Measurements from ENCODE around the gene CACNB2. TPM values are rescaled to one million over a fixed set of nuclear protein-coding genes. Genes with fewer than 3 reads are reported as not detected.
A peak's percentile ranks its signal among the peaks of the same experiment; 100 is the strongest.

Gene CACNB2
- polyA plus RNA-seq (ENCODE audit: insufficient read length in 3 of 3) = 1 to 10 TPM; 3.1 to 3.6 (median 3.3) TPM

DNA sequence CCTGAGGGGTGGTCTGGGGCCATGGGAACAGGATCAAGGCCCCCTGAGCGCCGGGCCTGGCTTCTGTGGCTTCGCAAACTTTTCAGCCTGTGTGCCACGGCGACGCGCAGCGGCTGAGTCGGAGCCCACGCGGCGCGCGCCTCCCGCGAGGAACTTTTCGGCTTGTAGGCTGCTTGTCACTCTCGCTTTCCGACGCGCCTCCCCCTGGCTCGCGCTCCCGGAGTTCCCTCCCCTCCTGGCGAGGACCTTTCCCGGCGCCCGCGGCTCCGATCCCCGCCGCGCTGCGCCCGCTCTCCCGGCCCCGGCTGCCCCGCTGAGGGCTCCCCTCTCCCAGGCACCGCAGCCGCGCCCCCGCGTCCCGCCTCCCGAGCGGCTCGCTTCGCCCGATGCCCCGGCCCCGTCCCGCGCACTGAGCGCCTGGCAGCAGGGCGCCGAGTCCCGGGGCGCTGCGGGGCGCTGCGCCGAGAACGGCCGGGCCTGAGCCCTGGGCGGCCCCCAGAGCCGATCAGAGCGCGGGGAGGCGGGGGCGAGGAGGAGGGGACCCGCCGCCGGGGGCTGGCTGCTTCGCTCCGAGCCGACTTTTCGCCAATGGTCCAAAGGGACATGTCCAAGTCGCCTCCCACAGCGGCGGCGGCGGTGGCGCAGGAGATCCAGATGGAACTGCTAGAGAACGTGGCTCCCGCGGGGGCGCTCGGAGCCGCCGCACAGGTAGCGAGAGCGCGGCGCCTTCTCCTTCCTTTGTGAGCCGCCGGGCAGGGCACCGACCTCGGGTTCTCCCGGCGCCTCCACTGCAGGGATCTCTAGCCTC, at the start of gene CACNB2:
Gene CACNB2, plus strand, starts transcription at position 276 of the 808 bp plus-strand sequence.
- DNase-seq (ENCODE audit: low read depth in 3 of 3, low spot score in 2 of 3) = peak in 1 of 3 donors; percentile 36

DNA sequence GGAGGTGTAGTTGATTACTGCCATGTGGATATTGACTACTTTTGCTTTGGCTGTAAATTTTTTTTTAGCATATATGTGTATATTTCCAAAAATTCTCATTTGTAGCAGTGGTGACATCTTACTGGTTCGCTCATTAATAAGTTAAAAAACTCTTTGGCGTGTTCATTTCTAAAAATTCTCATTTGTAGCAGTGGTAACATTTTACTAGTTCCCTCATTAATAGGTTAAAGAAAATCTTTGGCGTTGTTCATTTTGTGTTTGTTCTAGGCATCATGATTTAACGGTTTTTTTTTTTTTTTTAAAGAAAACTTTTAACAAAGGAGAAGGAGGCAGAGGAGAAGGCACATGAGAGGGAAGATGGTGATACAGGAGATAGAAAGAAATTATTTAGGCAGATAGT, 45.9 kb upstream of the CACNB2 start:
- no peak for DNase-seq (ENCODE audit: low read depth in 3 of 3, low spot score in 2 of 3)

DNA sequence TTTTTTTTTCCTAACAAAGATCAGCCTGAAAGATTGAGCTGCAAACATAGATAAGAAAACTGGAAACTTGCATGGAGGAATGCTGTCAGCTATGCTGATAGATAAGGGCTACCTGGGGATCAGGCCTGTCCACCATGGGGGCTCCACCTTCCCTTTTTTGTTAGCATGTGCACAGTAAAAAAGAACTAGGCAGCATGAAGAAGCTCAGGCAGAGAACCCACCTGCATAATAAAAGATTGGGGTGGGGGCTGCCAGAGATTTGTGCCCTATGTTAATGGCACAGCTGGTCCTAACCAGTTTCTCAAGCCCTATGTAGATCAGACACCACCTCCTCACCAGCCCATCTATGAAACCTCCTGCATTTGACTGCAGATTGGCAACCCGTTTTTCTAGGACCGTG, 45.4 kb upstream of the CACNB2 start:
- DNase-seq (ENCODE audit: low read depth in 3 of 3, low spot score in 2 of 3) = no peak

DNA sequence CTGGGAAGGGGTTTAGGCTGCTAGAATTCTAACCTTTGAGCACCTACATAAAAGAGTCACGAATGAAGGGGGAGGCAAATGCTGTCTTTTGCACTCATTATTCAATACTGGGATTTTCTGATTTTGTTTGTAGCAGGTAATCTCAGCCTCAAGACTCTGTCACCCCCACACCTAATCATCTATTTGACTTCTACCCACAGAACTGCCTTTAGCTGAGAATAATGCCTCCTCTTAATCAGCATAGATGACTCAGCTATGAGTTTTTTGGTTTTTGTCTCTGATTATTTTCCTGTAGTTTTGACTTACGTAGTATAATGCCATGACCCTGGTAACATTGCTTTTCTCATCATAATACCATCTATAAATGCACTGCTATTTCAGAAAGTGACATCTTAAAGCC, 42.7 kb upstream of the CACNB2 start:
- DNase-seq (ENCODE audit: low read depth in 3 of 3, low spot score in 2 of 3) = no peak

DNA sequence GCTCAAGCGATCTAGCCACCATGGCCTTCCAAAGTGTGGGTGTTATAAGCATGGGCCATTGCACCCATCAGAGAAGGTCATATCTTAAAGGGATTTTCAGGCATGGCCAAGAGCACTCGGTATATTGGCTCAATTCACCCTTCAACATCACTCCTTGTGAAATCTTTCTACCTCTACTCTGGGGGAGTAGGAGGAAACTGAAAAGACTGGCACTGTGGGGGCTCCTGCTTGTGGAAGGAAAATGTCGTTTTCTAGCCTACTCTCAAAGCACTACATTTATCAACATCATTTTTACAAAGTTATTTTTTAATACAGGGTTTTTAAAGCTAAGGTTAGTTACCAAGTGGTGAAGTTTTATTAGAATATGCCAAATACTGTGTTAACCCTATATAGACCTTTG, 42.0 kb upstream of the CACNB2 start:
- no peak for DNase-seq (ENCODE audit: low read depth in 3 of 3, low spot score in 2 of 3)

DNA sequence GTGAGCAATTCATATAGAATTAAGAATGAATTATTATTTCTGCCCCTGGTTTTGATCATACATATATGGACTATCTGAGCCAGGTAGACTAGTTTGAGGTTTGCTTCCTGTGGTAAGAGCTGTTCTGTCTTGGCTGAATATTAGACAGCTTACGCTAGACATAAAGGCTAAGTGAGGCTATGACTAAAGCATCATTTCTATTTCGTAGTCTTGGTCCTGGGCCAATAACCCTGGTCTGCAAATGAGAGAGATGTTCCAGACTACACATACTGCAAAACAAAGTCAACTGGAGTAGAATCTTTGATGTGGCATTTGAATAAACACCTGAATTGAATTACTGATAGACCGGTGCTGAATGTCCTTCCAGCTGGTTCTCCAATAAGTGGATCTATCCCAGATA, 40.8 kb upstream of the CACNB2 start:
- no peak for DNase-seq (ENCODE audit: low read depth in 3 of 3, low spot score in 2 of 3)

DNA sequence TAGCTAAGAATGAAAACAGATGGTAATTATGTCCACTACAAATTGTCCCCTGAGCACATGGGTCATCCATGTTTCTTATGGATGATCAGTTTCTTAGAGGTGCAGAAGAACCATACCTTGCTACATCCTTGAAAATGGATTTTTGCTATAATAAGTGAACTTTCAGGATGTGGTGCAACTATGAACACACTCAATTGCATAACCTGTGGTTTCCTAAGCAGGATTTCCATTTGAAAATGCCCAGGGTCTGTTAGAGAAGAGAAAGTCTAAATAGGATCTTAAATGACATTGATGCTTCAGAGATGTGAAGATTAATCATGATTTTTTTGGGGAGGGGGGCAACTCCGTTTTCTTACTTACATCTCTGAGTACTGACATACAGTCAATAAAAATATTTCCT, 39.6 kb upstream of the CACNB2 start:
- DNase-seq (ENCODE audit: low read depth in 3 of 3, low spot score in 2 of 3) = no peak

DNA sequence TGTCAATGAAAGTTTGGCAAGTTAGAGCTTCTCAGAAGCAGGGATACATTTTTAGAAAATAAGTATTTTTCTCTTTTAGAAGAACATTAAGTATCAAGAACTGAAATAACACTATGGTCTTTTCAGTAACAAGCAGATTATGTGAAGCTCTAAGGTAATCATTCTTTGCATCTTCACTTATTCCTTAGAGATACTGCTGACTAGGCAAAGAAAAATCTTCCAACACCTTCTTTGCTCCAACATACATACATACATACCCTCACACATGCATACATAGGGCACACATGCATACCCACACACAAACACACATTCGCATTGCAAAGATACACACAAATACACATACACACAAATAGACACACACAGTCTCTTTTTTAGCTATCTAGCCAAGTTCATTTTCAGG, 37.8 kb upstream of the CACNB2 start:
- DNase-seq (ENCODE audit: low read depth in 3 of 3, low spot score in 2 of 3) = no peak

DNA sequence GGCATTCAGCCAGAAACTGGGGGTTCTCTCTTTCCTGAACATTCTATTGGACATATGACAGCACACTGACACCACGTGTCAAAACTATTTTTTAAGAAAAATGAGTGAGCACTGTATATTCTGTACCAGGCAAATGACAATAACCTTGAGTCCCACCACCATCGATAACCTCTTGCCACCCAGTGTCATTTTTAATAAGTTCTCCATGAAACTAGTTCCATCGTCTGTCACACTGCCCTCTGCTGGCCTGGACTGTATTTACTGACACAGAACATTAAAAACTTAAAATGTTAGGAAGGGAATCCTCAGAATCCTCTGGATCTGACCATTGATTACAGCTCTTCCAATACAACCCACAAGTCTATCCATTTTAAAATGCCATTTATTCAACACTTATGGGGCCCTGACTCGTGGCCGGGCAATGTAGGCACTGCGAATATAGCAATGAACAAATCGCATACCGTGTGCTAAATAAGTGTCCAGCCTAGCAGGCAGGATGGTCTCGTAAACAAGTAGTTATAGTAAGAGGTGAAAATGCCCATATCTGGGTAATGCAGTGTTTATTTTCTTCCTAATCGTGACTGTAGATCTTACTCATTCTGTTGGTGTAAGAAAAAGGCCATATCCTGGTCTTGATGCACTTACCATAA, 35.9 kb upstream of the CACNB2 start:
- DNase-seq (ENCODE audit: low read depth in 3 of 3, low spot score in 2 of 3) = peak; percentile 4 to 6 (median 4)

DNA sequence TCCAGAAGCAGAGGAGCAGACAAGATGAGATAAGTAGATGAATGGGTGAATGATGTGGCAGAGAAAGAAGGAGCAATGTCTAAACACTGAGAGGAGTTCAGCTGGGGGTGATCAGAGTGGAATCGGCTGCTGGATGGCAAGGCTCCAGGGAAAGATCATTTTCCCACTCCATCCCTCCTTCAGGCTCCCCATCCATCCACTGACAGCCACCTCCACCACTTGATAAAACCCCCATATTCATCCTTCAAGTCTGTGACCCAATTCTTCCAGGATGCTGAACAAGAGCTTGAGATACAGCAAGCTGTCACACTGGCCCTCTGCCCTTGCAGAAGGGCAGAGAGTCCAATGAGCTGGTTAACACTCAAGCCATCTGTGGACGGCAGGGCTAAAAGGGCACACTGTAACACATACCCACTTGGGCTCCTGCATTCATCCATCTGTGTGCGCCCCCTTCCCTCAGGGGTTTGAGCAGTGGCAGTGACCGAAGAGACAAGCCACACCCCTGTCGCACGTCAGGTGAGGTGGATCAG, 30.8 kb upstream of the CACNB2 start:
- DNase-seq (ENCODE audit: low read depth in 3 of 3, low spot score in 2 of 3) = no peak

DNA sequence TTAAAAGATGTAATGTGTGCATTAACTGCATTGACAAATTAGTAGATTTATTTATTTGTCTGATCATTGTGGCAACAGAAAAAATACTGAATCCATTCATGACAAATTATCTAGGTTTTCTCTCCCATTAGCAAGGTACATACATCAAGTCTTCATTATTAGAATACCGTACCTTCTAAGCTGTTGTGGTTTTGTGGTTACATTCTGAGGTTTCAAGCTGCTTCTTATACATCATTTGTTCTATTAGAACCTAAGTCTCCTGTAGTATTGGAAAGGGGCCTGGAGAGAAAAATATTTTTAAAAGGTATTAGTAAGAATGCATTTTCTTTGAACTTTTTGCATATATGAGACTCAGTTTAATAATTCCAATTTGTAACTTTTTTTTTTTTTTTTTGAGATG, 26.3 kb upstream of the CACNB2 start:
- DNase-seq (ENCODE audit: low read depth in 3 of 3, low spot score in 2 of 3) = no peak

DNA sequence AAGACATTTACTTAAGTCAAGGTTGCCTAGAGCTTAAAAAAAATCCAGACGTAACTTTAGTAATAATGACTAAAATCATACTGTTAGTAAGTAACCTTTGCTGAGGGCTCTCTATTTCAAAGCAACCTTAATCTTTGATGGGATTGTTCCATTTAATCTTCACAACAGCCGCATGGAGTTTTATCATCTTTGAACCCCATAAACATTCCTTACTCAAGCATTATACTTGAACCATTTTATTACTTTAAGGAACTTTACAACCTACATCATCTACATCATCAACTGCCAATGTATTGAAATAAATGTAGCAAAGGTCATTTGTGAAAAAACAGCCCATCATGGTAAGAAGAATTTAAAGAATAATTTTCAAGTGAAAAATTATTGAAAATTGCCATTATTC, 22.9 kb upstream of the CACNB2 start:
- DNase-seq (ENCODE audit: low read depth in 3 of 3, low spot score in 2 of 3) = no peak

DNA sequence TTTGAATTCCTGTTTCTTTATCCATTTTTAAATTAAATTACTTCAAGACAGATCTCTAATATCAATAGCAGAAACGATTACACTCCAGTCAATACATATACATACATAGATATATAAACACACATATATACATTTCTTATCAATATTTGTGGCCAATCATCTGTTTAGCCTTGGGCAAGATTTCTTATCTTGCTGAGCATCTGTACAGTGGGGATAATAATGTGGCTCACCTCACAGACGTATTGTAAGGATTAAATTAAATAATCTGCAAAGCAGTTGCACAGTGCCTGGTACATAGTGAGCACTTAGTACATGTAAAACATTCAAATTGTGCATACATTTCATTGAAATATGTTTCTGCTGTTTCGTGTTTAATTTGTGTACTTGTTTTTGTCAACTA, 17.5 kb upstream of the CACNB2 start:
- DNase-seq (ENCODE audit: low read depth in 3 of 3, low spot score in 2 of 3) = no peak

DNA sequence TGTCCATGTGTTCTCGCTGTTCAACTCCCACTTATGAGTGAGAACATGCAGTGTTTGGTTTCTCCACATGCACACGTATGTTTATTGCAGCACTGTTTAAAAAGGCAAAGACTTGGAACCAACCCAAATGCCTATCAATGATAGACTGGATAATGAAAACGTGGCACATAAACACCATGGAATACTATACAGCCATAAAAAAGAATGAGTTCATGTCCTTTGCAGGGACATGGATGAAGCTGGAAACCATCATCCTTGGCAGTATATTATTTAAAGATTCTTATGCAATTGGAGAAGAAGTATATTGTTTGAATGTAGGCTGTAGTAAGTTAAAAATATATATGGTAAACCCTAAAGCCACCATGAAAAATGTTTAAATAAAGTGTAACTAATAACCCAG, 7.2 kb upstream of the CACNB2 start:
- DNase-seq (ENCODE audit: low read depth in 3 of 3, low spot score in 2 of 3) = no peak

DNA sequence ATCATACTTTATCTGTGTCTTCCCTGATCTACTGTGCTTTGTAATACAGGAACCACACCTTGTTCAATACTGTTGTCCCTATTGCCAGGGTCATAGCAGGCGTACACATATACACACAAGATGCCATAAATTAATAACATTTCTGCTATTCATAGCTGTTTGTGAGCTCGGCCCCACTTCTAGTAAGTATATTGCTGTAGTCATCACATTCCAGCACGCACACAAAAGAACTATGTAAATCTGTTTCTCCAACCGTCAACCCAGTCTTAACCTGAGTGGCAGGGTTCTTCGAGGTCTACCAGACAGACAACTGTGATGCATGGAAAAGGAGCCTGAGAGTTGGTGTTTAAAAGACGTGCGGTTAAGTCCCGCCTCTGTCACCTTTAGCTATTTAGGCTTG, 5.7 kb upstream of the CACNB2 start:
- no peak for DNase-seq (ENCODE audit: low read depth in 3 of 3, low spot score in 2 of 3)

DNA sequence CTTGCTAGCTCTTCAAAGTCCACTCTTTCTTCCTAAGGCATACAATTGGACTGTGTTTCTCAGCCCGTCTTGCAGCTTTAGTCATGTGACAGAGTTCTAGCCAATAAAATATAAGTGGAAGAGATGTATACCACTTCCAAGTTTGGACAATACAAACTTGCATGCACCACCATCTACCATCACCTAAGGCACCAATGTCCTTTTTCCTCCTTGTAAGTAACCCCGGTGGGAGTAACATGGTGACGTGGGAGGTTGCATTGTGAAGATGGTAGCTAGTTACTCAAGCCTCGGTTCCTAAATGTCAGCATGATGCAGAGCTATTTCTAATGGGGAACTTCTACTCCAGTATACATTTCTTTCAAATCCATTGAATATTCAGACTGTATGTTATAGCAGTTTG, 5.3 kb upstream of the CACNB2 start:
- no peak for DNase-seq (ENCODE audit: low read depth in 3 of 3, low spot score in 2 of 3)

DNA sequence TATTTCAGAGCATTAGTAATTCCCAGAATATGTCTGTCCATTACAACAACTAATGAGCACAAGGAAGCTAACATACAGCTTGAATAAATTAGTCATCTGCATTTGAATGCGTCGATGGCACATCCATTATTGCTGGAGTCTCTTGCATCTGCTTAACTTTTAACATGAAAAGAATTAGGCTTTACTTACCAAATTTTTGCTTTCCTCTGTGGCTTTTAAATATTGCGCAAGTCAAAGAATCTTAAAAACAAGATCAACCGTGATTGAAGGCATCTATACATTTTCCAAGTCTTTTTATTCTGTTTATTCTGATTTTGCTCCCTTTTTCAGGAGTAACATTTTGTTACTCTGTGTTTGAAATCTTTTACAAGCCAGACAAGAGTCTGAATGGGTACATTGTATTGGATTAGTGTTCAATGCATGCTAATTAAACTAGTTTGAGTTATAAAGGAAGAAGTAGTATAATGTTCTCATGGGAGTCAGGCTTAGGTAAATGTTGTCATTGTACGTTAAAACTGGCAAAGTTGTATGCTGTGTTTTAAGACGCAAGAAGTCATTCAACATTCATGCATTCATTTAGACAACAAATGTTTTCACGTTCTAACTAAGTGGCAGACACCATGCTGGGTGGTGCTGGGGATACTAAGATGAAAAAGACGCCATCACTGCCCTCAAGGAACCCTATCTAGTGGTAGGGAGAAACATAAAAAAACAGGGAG, 4.0 kb upstream of the CACNB2 start:
- no peak for DNase-seq (ENCODE audit: low read depth in 3 of 3, low spot score in 2 of 3)

DNA sequence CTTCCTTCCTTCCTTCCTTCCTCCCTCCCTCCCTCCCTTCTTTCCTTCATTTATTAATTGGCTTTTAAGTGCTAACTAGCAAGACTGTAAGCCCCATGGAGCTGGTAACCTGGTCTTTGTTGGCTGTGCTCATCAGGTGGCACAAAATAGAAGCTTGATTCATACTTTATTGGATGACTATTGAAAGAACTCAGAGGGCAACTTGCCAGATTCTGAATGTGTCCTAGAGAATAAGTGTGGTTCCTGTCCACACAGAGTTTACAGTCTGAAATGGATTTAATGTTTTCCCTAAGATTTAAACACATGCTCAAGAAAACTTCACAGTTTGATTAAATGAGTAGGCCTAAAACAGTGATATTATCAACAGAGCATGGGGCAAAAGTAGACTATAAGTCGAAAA, 3.1 kb upstream of the CACNB2 start:
- DNase-seq (ENCODE audit: low read depth in 3 of 3, low spot score in 2 of 3) = no peak

DNA sequence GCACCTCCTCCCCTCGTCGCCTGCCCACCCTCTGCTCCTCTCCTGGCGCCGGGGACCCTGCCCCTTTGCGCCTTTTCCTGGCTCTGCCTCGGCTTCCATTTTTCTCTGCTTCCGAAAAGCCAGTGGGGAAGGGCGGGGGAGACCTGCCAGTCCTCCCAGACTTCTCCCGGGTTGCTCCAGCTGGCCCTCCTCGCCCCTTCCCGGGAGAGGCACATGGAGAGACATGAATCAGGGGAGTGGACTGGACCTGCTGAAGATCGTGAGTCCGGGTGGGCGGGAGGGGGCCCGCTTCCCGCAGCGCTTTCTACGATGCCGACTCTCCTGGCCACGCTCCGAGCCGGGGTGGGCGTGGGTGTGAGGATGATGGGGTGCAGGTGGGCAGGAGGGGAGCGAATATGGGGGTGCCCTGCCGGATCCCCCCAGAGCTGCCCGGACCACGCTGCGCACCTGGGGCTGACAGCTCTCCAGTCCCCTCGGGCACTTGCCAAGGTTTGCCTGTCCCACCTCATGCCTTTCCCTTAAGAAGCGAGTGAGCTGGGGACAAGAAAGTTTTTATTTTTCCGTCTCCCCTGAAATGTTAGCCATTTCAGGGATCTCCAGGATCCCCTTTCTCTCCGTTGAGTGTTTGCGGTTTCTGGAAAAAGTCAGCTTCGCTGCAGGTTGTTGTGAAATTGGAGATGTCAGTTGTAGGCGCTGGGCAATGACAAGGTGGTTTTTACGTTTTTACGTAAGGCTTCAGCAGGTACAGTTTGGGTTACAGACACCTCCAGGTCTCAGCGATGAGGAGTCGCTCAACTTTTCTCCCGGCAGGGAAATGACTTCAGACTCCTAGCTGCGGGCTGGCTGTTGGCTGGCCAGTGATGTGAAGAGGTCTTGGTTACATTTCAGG, 977 bp downstream of the CACNB2 start:
- peak in 1 of 3 donors; percentile 15 for DNase-seq (ENCODE audit: low read depth in 3 of 3, low spot score in 2 of 3)

DNA sequence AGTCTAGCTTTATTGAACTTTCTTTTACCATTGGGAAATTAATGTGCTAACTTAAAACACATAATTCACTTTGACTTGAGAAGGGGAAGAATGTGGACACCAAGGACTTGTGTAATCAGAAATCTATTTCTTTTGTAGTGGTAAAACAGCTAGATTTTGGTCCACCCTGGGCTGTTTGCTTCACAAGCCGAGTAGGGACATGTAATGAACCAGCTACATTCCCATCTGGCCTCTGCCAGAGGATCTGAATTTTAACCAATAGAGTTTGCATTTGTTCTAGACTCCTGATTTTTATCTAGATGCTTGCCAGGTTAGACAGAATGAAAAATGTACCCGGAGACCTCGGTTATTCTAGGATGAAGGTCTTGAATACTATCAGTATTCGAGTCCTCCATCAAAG, 1.9 kb downstream of the CACNB2 start:
- DNase-seq (ENCODE audit: low read depth in 3 of 3, low spot score in 2 of 3) = no peak

Data from right renal cortex interstitium (tissue), 3 donors.